Stimulated activated naive CD4-positive, alpha-beta T cell (primary cell): ENCODE results near the gene TM9SF3.

ENCODE experiments used
- DNase-seq, 6 experiments: peaks; one replicate each; lab custom pipeline; 2025; lab: John Stamatoyannopoulos, UW

TM9SF3 gene

GRCh38 chr10:96586419-96587263 is at the start of gene TM9SF3:
Gene TM9SF3, minus strand, starts transcription at chr10:96587012. Its CDS starts 177 bp downstream, at chr10:96586835.
- peak; percentile 84 to 89 (median 85) for DNase-seq

GRCh38 chr10:96636551-96636950 is 49.7 kb upstream of the TM9SF3 start:
- DNase-seq, result no peak

DNA sequence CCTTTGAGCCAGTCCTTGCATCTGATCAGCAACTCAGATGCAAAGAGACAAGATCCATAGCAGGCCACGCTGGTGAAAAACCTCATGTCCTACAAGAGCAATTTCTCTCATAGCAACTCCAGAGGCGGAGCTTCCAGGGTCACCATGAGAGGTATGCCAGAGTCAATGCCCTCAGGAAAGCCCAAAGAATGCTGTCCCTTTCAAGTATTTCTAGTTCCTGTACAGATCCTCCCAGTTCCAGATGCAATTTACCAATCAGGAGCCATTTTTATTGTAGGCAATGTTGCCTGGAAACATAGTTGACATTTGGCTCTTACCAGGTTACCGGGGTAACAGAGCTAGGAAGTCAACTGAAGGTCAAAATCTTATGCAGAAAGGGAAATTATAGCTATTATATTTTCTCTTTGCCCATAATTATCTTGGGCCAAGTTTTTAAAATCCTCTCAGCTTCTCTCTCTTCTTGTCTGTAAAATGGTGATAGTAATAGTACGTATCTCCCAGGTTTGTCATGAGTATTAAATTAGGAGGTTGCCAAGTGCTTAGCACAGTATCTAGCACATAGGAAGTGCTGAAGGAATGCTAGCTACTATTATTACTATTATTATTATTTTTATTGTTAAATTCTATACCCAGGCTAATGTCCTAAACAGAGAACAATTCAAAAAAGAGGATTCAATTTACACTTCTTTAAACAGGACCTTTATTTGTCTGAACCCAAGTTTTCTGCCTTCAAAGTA is 46.3 kb upstream of the TM9SF3 start:
- no peak for DNase-seq

GRCh38 chr10:96627292-96627691 is 40.5 kb upstream of the TM9SF3 start:
- DNase-seq, result no peak

DNA sequence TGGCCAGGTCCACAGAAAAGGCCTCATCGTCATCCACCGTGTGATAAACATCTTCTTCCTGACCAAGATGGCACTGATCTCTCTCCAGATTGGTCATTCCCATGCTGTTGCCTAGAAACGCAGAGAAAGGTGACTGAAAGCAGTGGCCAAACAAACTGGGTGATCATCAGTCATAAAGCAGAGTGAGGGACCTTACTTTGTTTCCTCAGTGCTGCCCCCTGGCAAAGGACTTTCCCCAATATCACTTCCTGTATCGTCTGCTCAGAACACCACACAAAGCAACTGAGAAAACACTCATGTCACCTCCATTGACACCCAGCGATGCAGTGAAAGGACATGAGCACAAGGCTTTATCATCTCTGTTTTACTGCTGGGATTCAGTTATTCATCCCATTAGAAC is 40.0 kb upstream of the TM9SF3 start:
- no peak for DNase-seq

DNA sequence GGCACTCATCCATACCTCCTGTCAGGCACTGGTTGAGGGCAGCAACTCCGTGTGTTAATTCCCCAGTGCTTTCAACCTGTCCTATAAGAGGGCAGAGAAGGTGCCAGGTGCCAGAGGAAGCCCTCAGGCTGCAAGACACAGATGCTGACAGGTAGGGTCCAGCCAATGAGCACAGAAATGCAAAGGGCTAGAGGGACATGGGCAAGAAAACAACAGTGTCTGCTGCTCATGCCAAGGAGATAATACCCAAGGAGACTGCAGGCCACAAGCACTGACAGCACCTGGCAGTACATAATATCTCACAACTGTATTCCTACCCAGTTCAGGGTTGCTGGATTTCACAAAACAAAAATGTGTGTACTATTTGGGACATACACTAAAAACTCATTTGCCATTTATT is 38.4 kb upstream of the TM9SF3 start:
- DNase-seq, result no peak

- DNase-seq, result no peak
Observed at GRCh38 chr10:96622013-96622787, 35.4 kb upstream of the TM9SF3 start.

DNA sequence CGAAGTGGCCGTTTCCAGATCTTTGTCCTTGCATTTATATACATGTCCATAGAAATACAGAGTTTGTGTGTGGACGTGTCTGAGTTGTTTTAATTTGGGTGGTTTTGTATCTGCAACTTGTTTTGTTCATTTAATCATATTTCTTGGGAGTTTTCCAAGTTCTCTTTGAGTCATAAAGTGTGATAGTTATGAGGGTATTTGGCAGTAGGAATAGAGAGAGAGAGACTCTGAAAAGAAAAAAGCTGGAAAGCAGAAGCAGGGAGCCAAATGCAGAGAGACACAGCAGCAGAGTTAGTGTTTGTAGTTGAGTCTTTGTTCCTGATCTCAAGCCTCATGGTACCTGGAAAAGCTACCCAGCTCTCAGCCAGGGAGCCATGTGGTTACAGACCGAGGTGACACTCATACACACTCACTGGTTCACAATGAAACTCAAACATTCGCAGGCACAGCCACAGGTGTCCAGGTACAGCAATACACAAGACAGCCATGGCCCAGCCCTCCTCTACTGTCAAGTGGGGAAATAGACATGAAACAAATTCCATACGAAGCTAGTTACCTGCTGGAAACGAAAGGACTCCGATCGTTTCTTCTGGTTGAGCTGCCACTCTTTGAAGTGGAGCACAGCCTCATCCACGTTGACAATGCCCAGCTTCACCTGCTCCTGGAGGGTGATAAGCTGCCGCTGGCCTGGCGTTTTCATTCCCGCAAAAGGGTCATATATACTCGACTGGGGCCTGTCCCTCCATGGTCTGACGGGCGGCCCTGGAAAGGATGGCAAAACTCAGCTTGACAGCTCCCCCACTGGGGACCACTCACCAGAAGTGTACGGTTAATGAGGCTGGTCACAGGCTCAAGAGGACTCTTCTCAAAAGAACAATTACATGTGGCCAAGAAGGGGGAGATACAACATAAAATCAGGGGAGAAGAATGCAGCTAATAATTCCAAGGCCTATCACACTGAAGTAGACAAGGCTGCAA is 33.3 kb upstream of the TM9SF3 start:
- no peak for DNase-seq

DNA sequence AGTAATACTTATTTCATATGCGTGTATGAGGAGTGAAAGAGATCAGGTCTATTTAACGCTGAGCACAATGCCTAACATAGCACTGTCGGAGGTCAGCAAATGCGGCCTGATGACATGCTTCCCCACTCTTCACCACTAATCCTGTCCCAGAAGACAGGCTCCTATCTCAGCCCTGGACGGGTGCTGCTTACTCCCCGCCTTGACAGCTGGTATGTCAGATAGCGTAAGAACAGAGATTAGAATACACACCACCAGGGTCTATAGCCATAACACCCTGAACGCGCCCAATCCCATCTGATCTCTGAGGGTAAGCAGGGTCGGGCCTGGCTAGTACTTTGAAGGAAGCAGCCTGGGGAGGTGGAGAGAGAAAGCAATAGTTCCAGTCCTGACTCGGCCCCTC is 32.3 kb upstream of the TM9SF3 start:
- DNase-seq, result no peak

DNA sequence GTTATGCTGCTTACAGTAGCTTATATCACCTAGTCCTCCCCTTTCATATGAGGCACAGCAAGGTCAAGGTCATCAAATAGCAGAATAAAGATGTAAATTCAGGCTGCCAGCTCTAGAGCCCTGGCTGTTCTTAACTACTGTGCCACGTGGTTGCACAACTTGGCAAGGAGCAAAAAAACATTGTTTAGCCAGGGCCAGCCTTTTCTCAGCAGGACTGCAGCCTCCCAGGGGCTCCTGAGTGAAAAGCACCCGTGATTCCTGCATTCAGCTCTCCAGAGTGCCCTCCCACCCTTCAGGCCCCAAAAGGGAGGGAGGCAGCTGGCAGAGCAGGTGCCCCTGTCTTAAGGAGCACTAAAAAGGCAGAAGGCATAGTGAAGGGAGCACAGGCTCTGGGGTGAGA is 31.8 kb upstream of the TM9SF3 start:
- DNase-seq, result no peak

GRCh38 chr10:96616961-96617360 is 30.1 kb upstream of the TM9SF3 start:
- no peak for DNase-seq

GRCh38 chr10:96614515-96614914 is 27.7 kb upstream of the TM9SF3 start:
- DNase-seq, result no peak

GRCh38 chr10:96613576-96613975 is 26.8 kb upstream of the TM9SF3 start:
- DNase-seq, result no peak

DNA sequence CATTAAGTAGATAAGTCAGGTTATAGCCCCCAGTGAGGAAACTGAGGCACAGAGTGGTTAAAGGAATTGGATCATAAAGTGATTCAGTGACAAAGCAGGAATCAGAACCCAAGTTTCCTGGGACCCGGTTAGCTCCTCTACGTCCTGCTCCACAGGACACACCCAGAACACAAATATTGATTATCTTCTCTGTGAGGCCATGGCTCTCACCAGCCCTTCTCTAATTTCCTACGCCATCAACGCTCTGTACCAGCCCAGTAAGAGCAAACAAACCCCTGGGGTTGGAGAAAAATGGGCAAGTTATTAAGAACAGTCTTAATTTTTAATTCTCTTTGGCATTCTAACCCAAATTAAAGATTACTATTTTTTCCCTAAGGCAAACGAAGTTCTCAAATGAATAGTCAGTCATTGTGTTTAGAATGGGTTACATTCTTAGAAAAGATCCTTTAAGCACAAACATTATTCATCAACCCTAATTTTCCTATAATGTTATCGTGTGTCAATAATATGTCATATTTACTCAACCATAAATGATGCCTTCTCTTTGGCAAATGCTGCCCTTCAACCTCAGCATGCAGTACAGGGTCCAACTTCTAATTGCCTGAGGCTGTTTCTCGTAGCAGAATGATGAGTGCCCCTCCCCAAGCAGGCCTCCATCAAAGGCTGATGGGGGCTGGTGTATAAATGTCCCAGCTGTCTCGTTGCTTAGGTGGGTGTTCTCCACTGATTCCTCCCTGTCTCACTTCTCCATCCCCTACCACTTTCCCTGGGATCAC is 25.4 kb upstream of the TM9SF3 start:
- DNase-seq, result no peak

GRCh38 chr10:96610817-96611216 is 24.0 kb upstream of the TM9SF3 start:
- no peak for DNase-seq

DNA sequence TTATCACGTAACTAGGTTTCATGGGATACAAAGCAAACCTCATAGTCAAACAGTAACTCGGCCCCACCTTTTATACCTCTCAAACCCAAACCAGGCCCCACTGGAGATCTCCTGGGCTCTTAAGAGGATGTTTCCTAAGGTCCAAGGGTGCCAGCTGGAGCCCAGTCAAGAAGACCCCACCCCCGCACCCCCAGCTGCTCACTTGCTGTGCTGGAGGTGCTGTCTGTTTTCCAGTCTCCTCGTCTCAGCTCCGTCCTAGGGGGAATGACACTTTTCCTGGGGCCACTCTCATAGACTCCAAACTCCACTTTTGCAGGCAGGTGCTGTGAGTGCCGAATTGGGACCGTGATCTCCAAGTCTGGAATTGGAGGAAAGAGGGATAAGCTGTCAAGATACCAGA is 22.7 kb upstream of the TM9SF3 start:
- no peak for DNase-seq

GRCh38 chr10:96608805-96609204 is 22.0 kb upstream of the TM9SF3 start:
- DNase-seq, result no peak

DNA sequence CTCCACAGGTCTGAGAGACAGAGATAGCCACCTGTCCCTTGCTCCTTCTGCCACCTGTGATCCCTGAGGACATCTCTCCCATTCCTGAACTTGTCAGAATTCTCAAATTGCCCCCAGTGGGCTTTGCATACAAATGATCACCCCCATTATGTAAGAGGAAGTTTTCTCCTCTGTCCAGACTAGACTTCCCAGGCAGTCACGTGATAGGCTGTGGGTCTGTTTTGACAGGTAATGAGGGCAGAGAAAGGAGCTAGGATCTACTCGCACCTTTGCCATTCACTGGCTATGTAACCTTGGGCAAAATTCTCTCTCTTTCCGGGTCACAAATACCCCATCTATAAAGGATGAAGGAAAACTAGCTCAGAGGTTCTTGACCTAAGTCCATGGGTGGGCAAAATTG is 21.4 kb upstream of the TM9SF3 start:
- DNase-seq, result no peak

GRCh38 chr10:96606946-96607345 is 20.1 kb upstream of the TM9SF3 start:
- no peak for DNase-seq

- DNase-seq, result no peak
Observed at GRCh38 chr10:96606216-96606615, 19.4 kb upstream of the TM9SF3 start.

DNA sequence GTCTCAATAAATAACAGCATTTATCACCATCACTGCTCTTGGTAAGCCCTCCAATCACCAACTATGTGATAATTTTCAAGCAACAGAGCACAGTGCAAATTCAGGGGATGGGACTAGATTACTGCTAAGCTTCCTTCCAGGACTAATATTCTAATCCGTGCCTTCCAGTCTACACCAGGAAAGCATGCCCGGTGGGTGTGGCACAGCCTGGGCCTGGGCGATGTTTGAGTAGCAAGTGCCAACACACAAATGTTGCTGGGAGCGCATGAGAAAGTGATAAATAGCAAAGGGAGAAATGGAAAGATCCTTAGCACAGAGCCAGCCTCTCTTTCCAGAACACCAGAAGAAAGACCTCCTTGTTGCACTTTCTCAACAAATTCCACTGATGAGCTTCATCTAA is 13.5 kb upstream of the TM9SF3 start:
- DNase-seq, result no peak
